ENCODE data around the gene TIGD6.

- no peak for TF ChIP-seq CTCF (IDR thresholded peaks at IDR 0.05)
- no peak for TF ChIP-seq POLR2AphosphoS5 (IDR thresholded peaks at IDR 0.05)
Observed at GRCh38 chr5:150034662-150035061, 34.2 kb upstream of the TIGD6 start.

Data from transverse colon (tissue), 4 donors.